ENCODE data around the gene BAZ1B.
"Not testable (repeated sequence)": the region's sequence is repeated elsewhere in the genome, so short reads cannot be mapped to it uniquely, and the experiment has no call there.

The BAZ1B gene

GRCh38 chr7:73503229-73503628 is 18.9 kb downstream of the BAZ1B start:
- no peak for DNase-seq

DNA sequence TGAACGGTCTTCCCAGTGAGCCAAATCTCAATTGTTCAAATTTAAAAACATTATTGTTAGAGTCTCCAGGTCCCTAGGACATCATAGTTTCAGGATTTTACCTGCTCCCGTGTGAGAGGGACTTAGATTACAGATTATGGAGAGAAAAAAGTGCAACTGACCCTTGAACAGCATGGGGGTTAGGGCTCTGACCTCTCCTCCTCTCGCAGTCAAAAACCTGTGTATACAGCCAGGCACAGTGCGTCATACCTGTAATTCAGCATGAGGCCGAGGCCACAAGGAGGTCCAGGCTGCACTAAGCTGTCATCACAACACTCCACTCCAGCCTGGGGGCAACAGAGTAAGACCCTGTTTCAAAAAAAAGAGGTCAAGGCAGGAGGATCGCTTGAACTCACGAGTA is 25.5 kb downstream of the BAZ1B start:
- DNase-seq = no peak

GRCh38 chr7:73495507-73495906 is 26.6 kb downstream of the BAZ1B start:
- not testable (repeated sequence) for DNase-seq

DNA sequence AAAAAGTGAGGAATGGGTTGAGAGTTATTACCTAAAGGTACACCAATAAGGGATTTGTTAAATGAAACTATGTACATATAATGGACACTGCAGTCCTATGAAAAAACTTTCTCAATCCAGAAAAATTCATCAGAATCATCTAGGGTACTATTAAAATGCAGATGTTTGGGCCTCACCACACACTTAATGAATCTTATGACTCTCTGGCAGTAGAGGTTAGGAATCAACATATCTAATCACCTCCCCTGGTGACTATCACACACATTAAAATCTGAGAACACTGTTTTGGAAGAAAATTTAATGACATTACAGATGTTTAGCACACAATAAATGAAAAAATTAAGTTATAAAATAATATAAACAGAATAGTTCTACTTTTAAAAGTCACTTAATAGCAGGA is 32.1 kb downstream of the BAZ1B start:
- no peak for DNase-seq

DNA sequence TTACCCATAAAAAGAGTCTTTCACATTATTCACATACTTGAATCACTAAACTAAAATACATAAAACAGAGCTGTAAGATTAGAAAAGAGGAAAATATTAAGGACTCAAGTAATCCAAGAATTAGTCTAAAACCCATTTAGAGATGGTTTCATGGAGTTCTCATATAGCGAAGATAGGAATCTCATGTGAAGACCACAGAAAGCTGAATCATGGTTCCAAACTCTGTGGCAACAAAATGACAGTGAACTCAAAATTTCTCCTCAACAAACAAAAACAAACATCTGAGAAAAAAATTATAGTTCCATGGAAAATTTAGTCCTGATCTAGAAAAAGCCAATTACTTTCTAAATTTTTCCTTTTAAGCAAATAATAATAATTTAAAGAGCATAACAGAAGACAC is 34.6 kb downstream of the BAZ1B start:
- DNase-seq = no peak

- DNase-seq = no peak
These were observed 38.9 kb downstream of the BAZ1B start for GRCh38 chr7:73483171-73483570.

DNA sequence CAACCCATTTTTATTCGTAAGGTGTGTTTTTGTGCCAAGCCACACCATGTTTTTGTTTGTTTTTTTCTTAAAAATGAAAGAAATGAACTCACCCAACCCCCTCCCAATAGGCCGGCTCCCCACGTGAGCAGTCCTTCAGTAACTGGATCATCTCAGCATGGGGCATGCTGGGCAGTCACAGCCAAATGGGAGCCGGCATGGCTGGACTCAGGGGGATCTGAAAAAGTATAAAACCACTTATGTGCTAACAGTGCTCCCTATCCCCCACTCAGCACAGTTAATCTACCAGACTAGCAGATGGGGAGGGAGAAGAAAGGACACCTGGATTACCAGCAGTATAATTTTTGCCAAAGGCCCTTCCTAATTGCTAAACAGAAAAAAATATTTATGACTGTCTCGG is 39.3 kb downstream of the BAZ1B start:
- no peak for DNase-seq

- not testable (repeated sequence) for DNase-seq
These were observed 40.6 kb downstream of the BAZ1B start for GRCh38 chr7:73481521-73481920.

- DNase-seq = no peak
These were observed 43.5 kb downstream of the BAZ1B start for GRCh38 chr7:73478549-73478948.

GRCh38 chr7:73477376-73477775 is 44.7 kb downstream of the BAZ1B start:
- no peak for DNase-seq

- DNase-seq = no peak
These were observed 51.9 kb downstream of the BAZ1B start for GRCh38 chr7:73470208-73470607.

DNA sequence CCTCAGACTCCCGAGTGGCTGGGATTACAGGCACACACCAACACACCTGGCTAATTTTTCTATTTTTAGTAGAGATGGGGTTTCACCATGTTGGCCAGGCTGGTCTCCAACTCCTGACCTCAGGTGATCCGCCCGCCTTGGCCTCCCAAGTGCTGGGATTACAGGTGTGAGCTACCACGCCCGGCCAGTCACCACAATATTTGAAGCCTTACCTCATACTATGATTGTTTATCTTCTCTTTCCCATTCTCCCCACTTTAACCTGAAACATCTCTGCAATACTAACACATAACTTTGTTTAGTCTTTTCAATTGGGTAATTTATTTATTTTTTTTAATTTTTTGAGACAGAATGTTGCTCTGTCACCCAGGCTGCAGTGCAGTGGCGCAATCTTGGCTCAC is 55.0 kb downstream of the BAZ1B start:
- DNase-seq = not testable (repeated sequence)

DNA sequence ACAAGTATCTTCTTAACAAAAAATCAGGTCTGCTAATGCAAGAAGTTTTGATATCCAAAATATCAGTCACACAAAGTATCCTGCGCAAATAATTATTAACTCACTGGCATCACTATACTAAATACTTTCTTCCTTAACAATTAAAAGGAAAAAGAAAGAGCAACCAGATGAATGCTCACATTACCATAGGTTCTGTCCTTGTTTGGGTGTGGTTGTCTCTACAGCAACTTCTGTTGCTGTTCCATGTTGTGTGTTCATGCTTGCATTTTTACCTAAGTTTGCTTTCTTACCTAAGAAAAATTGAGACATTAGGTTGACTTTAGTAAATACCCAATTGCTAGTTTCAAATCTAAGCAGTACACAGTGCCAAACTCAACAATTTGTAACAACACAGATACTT is 56.0 kb downstream of the BAZ1B start:
- no peak for DNase-seq

DNA sequence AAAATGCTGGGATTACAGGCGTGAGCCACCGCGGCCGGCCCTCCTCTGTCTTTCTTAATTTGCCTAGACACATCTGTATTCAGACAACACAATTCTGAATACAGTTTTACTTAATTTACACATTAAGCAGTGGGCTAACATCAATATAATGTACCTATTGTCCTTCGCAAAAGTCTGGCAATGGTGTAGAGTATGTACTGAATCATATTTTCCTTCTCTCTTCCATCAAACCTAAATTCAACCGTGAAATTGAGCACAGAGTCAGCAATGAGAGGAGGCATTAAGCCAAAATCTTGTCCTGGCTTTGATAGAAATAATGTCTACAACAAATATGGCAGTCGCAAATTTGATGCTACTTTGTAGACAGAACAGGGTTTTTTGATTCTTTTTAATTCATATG is 58.1 kb downstream of the BAZ1B start:
- no peak for DNase-seq

DNA sequence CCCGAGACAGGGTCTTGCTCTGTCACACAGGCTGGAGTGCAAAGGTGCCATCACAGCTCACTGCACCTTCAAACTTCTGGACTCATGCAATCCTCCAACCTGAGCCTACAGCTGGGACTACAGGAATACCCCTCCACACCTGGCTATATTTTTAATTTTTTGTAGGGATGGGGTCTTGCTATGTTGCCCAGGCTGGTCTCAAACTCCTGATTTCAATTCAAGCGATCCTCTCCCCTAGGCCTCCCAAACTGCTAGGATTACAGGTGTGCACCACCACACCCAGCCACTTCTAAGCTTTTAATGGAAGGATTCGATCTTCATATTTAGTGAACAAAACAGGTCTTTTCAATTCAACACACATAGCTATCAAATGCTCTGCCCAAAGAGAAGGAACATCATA is 58.8 kb downstream of the BAZ1B start:
- DNase-seq = no peak

- no peak for DNase-seq
These were observed 60.3 kb downstream of the BAZ1B start for GRCh38 chr7:73461782-73462285.

DNA sequence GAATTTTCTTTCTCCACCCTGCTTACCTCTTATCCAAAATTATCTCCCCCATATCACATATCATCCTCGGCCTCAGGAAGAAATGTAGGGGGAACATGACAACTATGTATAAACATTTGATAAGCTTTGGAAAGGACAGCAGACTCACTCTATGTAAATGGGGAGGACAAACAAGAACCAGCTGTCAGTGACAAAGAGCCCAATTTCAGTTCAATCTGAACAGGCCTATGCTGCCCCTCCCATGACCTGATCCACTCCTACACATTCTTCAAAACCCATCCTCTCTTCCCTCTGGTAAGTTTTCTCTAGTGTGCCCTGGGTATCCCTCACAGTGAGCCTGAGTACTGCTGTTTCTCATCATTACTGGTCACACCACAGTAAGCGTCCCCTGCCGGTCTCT is 67.7 kb downstream of the BAZ1B start:
- DNase-seq = no peak

- DNase-seq = no peak
These were observed 69.0 kb downstream of the BAZ1B start for GRCh38 chr7:73452999-73453635.

DNA sequence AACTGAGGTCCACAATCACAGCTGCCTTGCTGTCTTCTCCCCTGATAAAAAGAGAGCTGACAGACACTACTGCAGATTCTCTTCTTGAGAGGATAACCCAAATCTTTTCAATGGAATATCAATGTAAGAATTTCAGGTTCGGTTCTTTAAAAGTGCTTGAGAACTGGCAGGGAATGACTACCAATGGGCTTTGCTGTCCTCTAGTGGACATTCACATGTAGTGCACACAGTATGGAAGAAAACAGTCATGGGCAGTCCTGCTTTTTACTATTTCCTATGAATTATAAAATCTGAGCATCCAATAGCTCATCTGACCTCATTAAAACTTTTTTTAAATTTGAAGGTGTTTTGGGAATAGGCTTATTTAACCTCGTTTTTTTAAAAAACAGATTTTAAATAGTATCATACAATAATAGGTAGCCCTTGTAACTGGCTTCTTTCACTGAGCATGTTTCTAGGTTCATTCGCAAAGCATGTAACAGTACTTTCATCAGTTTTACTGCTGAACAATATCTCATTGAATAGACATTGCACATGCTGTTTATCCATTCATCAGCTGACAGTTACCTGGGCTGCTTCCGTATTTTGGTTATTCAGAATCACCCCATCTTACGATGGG is 70.2 kb downstream of the BAZ1B start:
- peak; percentile 64 for DNase-seq

DNA sequence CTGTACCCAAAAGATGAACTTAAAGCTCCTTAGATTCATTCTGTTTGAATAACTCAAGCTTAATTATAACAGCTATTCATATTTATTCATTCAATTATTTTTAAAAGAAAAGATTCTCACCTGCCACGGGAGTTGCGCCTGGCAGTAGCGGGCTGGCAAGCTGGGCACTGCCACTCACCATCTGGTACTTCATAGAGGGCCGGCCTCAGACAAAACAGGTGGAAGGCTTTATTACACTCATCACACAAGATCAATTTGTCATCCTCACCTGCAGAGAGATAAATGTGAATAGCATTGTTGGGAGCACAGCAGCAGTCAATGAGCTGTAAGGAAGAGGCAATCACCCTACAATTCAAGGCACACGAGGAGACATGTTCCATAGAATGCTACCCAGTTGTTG is 72.7 kb downstream of the BAZ1B start:
- no peak for DNase-seq

DNA sequence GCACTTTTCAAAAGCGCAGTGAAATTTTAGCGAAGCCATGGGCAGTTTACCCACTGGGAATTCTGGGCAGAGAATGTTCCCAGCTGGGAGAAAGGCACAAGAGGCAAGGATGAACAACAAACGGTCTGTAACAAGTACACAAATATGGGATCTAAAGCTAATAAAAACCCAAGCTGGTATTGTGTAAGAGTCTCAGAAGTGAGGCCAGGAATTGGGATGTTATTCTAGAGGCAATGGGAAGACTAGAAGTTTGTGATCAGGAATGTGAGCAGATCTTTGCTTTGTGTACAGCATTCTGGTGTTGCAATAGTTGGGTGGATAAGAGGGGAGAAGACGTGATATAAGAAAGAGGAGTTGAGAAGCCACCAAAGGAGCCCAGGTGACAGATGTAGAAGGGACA is 73.5 kb downstream of the BAZ1B start:
- DNase-seq = no peak

DNA sequence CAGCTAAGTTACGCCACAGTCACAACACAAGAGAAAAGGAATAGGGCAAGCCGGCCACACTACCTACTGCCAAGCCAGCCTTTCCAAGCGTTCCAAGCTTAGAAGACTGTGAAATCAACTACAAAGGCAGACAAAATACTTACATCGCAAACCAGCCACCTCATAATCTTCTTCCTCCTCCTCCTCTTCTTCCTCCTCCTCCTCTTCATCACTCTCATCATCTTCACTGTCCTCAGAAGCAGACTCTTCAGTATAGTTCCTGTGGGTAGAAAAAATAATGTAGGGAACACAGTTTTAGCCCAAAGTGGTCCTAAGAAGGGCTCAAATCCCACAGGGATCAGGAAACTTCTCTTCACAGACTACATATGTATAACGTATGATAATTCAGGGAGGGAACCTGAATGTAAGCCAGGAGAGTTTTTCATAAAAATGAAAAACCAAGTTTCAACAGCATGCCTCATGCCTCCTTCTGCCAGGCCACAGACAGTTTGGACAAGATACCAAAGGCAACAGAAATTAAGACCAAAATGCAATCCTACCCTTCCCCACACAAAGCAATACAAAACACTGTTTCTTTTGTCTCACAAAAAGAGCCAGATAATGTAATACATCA is 74.9 kb downstream of the BAZ1B start:
- DNase-seq = no peak

DNA sequence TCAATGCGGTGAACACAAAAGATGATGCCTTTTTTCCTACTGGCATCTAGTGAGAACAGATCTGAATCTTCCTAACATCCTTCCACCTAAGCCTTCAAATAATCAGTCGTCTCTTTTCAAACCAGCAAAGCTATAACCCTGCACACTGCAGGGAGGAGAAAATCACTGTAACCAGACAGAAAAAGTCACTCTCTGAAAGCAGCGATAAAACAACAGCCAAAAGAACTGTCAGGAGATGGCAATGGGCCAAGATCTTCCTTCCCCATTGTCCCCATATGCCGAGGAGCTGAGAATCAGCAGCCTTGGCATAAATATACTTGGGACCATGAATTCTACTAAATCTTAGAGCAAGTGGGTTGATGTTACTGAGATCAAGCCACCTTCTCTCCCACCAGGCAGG is 75.4 kb downstream of the BAZ1B start:
- no peak for DNase-seq

GRCh38 chr7:73443548-73444255 is 78.4 kb downstream of the BAZ1B start:
- no peak for DNase-seq
